NCI-H524 treated with DMSO at 0.1 percent for 48 hours (cell line): ENCODE results near the gene SSR2.
"Not testable (repeated sequence)": the region's sequence is repeated elsewhere in the genome, so short reads cannot be mapped to it uniquely, and the experiment has no call there.

Source experiments
- DNase-seq: peaks from one replicate; lab custom pipeline; 2025; lab: John Stamatoyannopoulos, UW

Gene SSR2

DNA sequence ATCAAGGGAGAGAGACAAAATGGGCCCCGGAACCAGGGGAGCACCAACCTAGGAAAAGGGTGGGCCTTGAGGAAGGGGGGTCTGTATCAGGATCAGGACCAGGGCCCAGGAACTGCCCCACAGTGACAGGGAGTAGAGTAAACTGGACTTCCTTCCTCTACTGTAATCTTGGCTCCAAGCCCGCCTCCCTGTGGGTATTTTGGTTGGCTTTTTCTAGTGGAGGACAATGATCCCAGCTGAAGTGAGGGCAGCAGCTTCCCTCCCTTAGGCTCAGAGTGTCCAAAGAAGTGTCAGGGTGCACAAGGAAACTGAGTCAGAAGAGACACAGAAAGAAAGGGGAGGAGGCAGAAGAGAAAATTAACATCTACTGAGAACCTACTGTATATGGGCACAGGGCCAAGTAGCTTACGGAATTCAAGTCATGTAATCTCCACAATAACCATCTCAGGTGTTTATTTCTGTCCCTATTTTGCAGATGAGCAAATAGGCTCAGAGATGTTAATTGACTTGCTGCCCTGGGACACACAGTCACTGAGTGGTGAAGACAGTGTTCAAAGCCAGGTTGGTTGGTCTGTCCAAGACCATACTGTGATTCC is 28.0 kb upstream of the SSR2 start:
- DNase-seq, result no peak

DNA sequence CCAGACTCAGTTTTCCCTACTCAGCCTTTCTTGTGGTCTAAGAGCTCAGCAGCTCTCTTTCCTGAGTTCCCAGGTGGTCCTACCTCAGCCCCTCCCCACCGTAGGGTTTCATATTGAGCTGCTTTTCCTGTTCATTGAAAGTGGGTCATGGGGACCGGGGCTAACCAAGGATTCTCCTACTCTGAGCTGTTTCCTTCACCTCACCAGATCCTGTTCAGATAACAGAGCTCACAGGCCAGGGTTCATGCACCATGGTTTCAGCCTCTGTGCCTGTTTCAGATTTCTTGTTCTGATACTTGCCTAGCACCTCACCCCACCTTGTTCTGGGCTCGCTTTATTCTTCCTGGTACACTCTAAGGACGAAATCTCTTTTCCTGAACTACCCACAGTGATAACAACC is 24.3 kb upstream of the SSR2 start:
- no peak for DNase-seq

DNA sequence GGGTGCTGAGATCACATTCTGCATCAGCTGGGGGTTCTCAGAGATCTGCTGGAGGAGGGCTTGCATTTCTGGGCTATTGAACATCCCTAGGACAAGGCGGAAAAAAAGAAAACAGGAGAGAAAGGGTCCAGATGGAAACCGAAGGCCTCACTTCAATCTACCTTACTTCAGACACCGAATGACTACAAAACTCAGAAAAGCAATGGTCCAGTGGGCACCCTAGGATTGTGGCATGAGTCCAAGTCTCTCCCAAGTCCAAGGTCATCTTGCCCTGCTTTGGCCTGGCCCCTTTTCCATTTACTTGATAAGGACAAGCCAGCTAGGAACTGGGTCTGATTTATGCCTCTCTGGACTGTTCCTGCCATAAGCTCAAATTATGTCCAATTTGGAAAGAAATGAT is 22.1 kb upstream of the SSR2 start:
- no peak for DNase-seq

DNA sequence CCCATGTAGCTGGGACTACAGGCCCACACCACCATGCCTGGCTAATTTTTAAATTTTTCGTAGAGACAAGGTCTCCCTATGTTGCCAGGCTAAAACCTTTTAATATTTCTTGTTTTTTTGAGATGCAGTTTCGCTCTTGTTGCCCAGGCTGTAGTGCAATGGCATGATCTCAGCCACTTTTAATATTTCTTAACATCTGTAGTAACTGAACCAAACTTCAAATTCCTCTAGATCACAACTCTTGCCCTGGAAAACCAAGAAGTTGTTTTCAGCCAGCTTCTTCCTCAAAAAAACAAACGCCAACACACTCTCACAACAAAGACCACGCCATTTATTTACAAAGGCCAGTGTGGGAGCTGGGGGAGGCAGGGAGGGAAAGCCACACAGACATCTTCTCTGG is 14.2 kb upstream of the SSR2 start:
- not testable (repeated sequence) for DNase-seq

DNA sequence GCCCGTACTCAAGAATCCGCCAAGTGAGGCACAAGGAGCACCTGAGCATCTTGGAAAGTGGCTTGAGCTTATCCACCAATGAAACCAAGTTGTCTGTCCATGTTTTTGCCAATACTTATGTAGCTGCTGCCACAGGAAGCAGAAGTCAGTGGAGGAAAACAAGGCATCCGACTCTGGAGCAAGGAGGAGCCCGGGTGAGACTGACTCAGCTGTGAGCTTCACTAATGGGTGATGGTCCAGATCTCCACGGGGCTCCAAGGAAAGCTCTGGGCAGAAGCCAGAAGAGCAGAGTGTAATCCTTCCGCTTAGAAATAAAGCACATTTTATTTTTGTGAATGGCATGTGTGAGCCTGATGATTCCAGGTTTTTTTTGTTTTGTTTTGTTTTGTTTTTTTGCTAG is 12.3 kb upstream of the SSR2 start:
- no peak for DNase-seq

DNA sequence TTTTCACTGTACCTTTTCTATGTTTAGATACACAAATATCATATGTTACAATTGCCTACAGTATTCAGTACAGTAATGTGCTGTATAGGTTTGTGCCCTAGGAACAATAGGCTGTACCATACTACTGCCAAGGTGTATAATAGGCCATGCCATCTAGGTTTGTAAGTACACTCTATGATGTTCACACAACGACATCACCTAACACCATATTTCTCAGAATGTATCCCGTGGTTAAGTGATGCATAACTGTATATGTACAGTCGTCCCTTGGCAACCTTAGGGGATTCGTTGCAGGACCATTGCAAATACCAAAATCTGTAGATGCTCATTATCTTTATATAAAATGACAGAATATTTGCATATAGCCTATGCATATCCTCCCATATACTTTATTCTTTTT is 5.8 kb upstream of the SSR2 start:
- no peak for DNase-seq

DNA sequence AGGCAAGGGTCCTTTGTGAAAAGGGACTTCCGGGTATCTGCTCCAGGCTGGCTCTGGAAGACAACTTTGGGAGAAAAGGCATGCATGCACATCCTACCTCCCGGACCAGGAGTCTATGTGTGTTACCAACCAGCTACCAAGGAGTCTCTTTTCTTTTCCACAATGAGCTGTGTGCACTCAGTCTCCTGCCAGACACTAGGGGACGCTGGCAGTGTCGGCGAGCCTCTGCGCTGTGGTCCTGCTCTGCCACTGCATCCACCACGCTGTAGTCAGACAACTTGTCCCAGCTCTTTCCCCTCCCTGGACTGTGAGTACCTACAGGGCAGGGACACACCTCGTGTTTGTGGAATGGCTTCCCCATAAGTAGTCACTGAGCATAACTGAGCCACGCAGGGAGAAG is 5.1 kb upstream of the SSR2 start:
- DNase-seq, result peak; percentile 10

DNA sequence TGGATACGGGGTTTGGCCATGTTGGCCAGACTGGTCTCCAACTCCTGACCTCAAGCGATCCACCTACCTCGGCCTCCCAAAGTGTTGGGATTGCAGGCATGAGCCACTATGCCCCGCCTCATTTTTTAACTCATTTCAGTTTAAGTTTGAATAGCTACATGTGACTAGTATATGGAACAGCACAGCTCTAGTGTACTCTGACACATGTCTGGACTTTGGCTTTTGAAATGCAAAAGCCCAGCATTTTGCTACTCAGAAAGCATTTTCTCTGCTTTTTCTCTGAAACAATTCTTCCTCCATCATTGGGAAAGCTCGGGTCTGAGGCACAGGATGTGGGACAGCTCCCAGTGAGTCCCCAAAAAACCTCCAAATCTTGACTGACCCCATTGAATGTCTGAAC is 4.0 kb upstream of the SSR2 start:
- DNase-seq, result no peak

DNA sequence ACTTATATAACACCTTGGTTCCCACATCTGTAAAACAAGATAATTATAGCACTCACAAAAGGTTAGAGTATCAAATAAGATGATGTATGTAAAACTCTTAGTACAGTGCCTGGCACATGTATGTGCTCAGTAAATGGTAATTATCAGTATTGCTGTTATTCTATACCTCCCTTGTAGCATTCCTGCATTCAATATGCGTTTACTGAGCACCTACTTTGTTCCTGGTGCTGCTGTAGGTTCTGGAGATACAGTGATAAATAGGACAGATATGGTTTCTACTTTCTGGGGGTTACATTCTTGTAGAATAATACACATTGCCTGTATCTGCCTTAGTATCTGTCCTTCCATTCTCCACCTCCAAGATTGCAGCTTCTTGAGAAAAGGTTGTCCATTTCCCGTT is 1.2 kb upstream of the SSR2 start:
- no peak for DNase-seq

DNA sequence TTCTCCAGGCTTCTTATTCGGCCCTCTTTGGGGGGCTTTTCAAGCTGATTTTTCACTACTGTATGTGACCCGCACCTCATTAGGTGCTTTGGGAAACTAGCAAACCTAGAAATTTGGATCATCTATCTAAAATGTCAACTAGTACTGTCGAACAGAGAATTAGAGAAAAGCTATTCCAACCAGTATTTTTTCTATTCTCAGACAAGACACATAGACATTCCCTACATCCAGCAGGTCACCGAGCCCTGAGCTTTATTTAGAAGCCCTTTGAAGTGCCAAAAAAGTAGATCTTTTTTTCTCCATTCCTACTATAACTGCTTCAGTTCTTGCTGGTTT is 310 bp upstream of the SSR2 start:
- no peak for DNase-seq

DNA sequence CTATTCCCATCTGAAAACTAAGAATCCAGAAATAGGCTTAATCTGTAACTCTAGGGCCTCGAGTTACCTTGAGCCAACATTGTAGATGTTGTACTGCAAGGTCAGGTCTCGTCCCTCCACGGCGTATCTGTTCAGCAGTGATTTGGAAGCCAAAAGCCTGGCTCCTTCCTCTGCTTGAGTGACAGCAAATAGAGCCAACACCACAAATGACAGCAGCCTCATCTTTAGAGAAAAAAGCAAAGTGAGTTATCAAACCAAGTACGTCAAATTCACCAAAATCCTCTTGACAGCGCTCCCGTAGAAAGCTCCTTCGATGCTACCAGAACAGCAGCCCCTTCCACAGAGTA is 832 bp downstream of the SSR2 start:
- DNase-seq, result no peak

DNA sequence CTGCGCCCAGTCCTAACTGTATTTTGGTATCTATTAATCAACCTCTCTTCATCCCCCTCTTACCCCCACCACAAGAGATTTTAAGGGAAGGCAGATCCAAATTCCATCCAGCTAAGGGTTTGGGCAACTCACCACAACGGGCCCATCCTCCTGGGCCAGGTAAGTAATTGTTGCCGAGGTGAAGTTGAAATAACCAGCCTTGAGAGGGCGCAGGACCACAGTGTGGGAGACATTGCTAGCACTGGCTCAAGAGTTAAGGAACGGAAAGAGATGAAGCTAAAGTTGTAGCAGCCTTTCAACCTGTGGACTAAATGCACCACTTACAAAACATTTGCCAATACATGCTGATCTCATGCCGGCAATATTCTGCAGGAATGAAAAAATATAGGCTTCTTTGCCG is 5.9 kb downstream of the SSR2 start:
- no peak for DNase-seq

DNA sequence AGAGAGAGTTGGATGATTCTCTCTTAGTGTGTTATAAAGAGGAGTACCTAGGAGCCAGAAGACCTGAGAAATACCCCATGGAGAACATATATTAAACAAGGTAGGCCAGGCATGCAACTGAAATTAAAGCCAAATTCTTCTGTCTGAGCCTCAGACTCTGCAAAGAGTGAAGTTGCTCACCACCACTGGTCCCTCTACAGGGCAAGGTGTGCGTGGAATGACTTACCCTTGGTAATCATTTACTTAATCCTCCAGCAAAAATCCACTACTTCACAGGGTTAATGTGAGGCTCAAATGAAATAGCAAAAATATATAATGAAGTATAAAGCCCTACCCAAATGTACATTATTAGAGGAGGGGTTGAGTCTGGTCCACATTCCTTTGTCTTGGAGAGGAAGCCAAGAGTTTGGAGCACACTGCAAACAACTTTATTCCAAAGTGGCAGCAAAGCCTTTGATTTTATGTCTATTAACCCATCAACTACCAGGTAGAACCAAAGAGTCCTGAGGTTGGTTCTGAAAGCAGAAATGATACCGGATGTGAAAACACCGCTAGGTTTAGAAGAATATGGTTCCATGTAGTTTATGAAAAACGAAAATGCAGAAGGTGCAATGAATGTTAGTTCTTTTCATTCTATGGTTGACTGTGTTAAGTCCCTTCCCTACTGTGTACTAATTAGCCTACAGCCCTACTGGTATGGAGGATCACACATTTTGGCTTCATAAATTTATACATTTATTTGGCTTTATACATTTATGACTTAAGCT is 8.5 kb downstream of the SSR2 start:
- no peak for DNase-seq

DNA sequence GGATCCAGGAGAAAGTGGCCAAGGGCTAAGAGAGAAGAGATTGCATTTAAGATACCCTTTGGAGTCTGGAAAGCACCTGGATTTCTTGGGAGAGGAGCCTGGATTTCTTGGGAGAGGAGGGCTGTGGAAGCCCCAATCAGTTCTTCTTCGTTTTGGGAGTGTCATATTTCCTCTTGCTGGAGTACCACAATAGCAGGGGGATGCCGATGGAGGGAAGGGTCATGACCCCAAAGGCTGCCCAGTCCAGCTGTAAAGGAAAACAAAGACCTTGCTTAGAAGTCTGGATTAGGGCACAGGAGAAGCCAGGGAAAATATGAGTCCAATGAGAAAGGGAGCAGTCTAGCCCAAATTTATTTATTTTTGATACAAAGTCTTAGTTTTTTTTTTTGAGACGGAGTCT is 11.3 kb downstream of the SSR2 start:
- no peak for DNase-seq

DNA sequence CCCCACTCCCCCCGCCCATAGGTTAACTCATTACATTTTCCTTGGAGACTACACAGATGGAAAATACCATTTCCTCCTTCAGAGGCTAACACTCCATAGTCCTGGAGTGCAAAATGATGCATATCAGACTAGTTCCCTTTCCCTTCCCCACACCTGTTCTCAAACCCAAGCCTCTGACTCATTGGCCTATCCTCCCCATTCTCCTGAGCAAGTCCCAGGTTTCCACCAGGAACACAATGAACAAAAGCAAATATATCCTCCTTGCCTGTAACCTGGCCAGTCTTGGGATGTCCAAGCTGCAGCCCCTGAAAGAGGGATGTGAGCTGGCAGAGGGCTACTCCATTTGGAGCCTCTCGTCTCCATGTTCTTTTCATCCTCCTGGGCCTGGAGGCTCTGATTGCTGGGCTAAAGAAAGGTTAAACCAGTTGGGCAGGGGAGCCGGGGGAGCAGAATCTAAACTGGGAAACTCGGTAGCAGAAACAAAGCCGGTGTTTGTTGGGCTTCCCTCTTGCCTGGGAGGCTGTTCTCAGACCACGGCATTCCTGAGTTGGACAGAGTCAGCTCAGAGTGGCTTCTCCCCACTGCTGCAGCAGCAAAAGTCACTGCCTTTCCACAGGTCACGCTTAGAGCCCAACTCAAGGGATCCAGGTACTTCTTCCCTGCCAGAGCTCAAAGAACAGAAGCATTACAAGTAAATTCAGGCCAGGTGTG is 13.9 kb downstream of the SSR2 start:
- DNase-seq, result no peak

DNA sequence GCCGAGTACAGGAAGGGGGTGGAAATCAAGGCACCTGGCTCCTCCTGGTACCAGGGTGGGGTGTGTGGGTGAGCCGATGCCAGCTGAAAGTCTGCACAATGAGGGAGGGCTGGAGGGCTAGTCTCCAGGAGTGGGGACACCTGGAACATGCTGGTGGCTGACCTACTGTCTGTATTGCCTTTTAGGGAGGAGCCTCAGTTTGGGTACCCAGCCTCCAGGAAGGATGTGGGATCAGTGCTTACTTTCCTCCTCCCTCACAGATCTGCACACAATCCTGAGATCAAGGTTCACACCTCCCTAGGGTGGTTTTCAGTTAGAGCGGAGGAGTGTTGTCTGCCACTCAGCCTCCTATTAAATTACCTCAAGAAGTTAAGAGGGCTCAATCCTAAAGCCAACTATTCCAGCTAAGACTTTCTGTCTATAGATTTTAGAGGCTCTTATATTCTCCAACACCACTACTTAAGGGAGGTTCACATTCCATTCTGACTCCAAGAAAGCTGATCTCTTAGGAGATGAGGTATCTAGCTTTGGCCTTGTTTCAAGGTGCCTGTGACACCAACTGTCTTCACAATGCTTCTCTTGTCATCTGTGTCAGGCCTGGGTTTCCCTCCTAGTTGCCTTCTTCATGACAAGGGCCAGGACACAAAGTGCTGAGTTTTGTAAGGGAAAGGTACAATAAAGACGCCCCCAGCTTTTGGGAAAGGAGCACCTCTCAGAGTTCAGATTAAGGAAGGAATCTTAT is 15.7 kb downstream of the SSR2 start:
- DNase-seq, result no peak

DNA sequence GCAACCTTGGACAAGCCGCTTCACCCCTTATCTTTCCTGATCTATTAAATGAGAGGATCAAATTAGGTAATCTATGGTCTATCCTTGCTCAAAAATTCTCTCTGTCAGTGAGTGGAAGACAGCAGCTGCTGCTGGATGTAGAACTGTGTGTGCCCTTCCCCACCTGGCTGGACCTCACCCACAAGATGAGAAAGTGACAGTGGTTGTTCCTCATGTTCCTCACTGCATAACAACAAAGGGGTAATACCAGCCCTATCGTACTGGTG is 16.9 kb downstream of the SSR2 start:
- DNase-seq, result no peak

DNA sequence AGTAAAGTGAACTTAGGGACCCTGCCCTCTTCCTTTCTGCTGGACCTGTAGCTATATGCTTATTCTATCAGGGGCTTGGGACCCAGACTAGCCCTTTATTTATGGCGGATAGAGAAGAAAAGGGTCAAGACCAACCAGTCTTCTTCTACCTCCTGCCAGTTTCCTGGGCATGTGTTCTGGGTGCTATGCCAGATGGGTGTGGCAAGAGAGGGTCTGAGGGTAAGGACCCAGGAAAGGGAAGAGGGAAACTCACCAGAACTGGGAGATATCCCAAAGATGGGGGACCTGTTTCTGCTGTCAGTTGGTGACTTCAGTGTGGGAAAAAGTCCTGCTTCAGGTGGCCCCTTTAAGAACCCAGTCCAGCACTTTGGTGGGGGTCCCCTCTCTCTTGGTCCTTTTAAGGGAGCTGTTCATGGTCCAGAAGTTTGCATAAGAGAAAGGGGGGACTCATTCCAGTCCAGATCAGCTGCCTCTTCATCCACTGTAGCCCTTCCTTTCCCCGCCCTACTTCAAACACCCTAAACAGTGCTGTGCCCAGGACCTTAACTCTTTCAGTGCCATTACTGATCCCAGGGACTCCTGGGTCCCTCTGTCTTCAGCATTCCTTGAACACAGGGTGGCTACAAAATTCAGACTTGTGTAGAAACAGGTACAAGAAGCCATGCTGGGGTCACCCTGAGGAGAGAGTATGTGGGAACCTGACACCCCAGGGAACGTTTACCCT is 18.4 kb downstream of the SSR2 start:
- no peak for DNase-seq

DNA sequence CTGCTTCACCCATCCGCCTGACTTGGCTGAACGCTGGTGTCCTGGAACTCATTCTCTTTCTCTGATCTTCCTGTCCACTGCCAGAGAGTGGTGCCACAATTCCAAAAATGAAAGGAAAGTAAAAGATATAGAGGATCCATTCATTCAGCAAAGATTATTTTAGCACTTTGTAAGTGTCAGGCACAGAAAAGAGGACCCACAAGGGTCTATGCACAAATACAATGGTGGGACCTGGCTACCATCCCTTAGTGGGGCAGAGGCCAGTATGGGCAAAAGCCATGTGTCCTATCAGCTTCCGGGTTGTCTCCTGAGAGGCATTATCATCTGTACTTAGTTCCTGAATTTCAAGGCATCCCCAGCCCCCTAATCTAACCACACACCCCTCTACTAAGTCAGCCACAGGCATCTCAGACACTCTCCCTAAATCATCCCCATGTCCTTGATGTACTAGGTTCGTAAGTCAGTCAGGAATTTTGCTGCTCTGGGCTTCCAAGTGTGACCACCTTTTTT is 19.0 kb downstream of the SSR2 start:
- no peak for DNase-seq

DNA sequence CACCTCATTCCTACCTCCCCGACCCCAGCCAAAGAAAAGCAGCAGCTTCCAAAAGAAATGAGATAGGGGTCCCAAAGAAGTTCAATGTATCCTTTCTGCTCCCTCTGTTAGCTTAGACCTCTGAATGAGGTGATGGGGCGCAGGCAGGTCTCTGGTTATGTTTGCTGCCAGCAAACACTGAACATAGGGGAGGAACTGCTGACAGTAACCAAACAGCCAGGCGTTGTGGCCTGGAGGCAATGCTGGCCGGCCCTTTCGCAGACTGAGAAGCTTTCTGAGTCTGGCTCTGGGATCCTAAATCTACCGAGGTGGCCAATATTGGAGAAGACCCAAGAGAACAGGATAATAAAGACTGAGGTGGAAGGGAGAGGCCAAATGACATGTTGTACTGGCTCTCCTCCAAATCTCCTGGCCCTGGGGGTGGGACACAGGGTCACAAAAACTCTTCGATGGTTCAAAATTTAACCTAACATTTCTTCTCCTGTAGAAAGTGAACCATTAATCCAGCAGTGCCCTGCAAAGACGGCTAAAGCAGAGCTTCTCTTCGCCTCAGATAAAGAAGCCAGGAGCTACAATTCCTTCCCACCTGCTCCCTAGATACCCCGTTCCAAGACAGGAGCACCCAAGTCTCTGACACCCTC is 19.6 kb downstream of the SSR2 start:
- no peak for DNase-seq

DNA sequence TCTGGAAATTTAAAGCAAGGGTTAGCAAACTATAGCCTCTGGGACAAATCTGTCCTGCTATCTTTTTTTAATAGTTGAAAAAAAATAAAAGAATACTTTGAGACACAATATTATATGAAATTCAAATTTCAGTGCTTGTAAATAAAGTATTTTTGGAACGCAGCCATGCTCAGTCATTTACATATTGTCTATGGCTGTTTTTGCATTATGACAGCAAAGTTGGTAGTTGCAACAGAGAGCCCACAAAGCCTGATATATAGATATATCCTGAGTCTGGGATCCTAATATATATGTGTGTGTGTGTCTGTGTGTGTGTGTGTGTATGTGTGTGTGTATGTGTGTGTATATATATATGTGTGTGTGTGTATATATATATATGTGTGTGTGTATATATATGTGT is 20.8 kb downstream of the SSR2 start:
- no peak for DNase-seq

DNA sequence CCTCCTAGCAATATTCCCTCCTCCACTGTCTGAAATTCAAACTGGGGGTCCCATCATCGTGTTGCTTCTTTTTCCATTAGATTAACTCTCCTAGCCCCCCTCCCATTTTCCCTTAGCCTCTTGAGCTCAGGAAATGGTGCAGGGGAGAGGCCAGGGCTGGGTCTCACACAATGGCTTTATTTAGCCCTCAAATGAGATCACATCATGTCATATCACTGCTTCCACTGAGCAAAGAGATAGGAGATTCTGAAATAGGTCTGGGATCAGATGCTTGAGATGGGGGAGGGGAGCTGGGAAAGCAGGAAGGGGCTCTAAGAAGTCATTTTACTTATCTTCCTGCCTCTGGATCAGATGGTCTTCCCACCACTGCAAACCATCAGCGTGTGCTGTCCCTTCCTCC is 24.6 kb downstream of the SSR2 start:
- DNase-seq, result no peak
